Measurements from ENCODE around the gene FKBP8.
"Not testable (repeated sequence)": the region's sequence is repeated elsewhere in the genome, so short reads cannot be mapped to it uniquely, and the experiment has no call there.

FKBP8 gene

GRCh38 chr19:18522862-18523440, 20.4 kb downstream of the FKBP8 start:
- DNase-seq (ENCODE audit: low spot score in 2 of 2); in situ Hi-C loops (cut with MboI; ENCODE audit: low sequenced_read_pairs); H3K27me3 ChIP-seq (ENCODE audit: low read depth); H3K4me1 ChIP-seq; H3K36me3 ChIP-seq (replicated peaks); H3K9me3 ChIP-seq: not testable (repeated sequence)
- H3K4me3 ChIP-seq = peak overlapping the region; percentile 98

- peak; percentile 99 to 100 for DNase-seq (ENCODE audit: low spot score in 2 of 2)
- no peaks in the 10 kb centered on the region for H3K27me3 ChIP-seq (ENCODE audit: low read depth)
- H3K9me3 ChIP-seq = no peaks in the 10 kb centered on the region
- H3K4me3 ChIP-seq = peak overlapping the region; percentile 98
- H3K36me3 ChIP-seq (replicated peaks) = peaks cover 4% of the 10 kb centered on the region
- in situ Hi-C loops (cut with MboI; ENCODE audit: low sequenced_read_pairs) = no loop called here
- peaks cover 3% of the 10 kb centered on the region for H3K4me1 ChIP-seq
Measured at GRCh38 chr19:18522124-18522861, 21.1 kb downstream of the FKBP8 start.

GRCh38 chr19:18521692-18522123, 21.7 kb downstream of the FKBP8 start, which contains the start of gene ELL:
TSS of gene ELL (minus strand) at chr19:18522070. CDS start at chr19:18522055, 15 bp downstream.
- Histone ChIP-seq H3K9me3 (no peaks in the 10 kb centered on the region), H3K36me3 (replicated peaks) (peaks cover 4% of the 10 kb centered on the region), H3K4me1 (peaks cover 3% of the 10 kb centered on the region), H3K27me3 (ENCODE audit: low read depth) (no peaks in the 10 kb centered on the region), H3K4me3 (peak within 1 kb of the TSS; percentile 98)
- in situ Hi-C loops (cut with MboI; ENCODE audit: low sequenced_read_pairs) = no loop called here
- no peak for DNase-seq (ENCODE audit: low spot score in 2 of 2)

- H3K9me3 ChIP-seq = no peaks in the 10 kb centered on the region
- peak in 1 of 2 experiments; percentile 43 for DNase-seq (ENCODE audit: low spot score in 2 of 2)
- H3K4me3 ChIP-seq = peak overlapping the region; percentile 98
- H3K27me3 ChIP-seq (ENCODE audit: low read depth) = no peaks in the 10 kb centered on the region
- peaks cover 3% of the 10 kb centered on the region for H3K4me1 ChIP-seq
- H3K36me3 ChIP-seq (replicated peaks) = peaks cover 4% of the 10 kb centered on the region
- in situ Hi-C loops (cut with MboI; ENCODE audit: low sequenced_read_pairs) = no loop called here
Measured at GRCh38 chr19:18520848-18521691, 22.3 kb downstream of the FKBP8 start.

- Histone ChIP-seq H3K36me3 (replicated peaks) (peaks cover 4% of the 10 kb centered on the region), H3K4me1 (peaks cover 3% of the 10 kb centered on the region), H3K9me3 (no peaks in the 10 kb centered on the region), H3K27me3 (ENCODE audit: low read depth) (no peaks in the 10 kb centered on the region), H3K4me3 (peak overlapping the region; percentile 98)
- DNase-seq (ENCODE audit: low spot score in 2 of 2) = peak; percentile 60 to 77
- in situ Hi-C loops (cut with MboI; ENCODE audit: low sequenced_read_pairs) = no loop called here
Measured at GRCh38 chr19:18519962-18520847, 23.2 kb downstream of the FKBP8 start.

- H3K9me3 ChIP-seq = no peaks in the 10 kb centered on the region
- in situ Hi-C loops (cut with MboI; ENCODE audit: low sequenced_read_pairs) = no loop called here
Measured at GRCh38 chr19:18518639-18519038, 24.7 kb downstream of the FKBP8 start.

GRCh38 chr19:18517606-18518005, 25.8 kb downstream of the FKBP8 start:
- Histone ChIP-seq H3K4me1 (peaks cover under 1% of the 10 kb centered on the region), H3K4me3 (no peak overlapping the region), H3K9me3 (no peaks in the 10 kb centered on the region), H3K36me3 (replicated peaks) (peaks cover 4% of the 10 kb centered on the region), H3K27me3 (ENCODE audit: low read depth) (no peaks in the 10 kb centered on the region)
- DNase-seq (ENCODE audit: low spot score in 2 of 2) = no peak
- in situ Hi-C loops (cut with MboI; ENCODE audit: low sequenced_read_pairs) = no loop called here

More at GRCh38 chr19:18518639-18519038, 24.7 kb downstream of the FKBP8 start:
- Histone ChIP-seq H3K4me3 (no peak overlapping the region), H3K4me1 (peaks cover 3% of the 10 kb centered on the region), H3K36me3 (replicated peaks) (peaks cover 4% of the 10 kb centered on the region), H3K27me3 (ENCODE audit: low read depth) (no peaks in the 10 kb centered on the region)
- DNase-seq (ENCODE audit: low spot score in 2 of 2) = no peak

GRCh38 chr19:18515959-18516358, 27.4 kb downstream of the FKBP8 start:
- no peaks in the 10 kb centered on the region for H3K9me3 ChIP-seq
- H3K4me3 ChIP-seq = no peak overlapping the region
- no peaks in the 10 kb centered on the region for H3K36me3 ChIP-seq (replicated peaks)
- no peaks in the 10 kb centered on the region for H3K27me3 ChIP-seq (ENCODE audit: low read depth)
- in situ Hi-C loops (cut with MboI; ENCODE audit: low sequenced_read_pairs) = no loop called here
- no peaks in the 10 kb centered on the region; the same call in 1 of the 2 replicates for H3K4me1 ChIP-seq
- DNase-seq (ENCODE audit: low spot score in 2 of 2) = no peak

- DNase-seq (ENCODE audit: low spot score in 2 of 2) = no peak
- in situ Hi-C loops (cut with MboI; ENCODE audit: low sequenced_read_pairs) = no loop called here
Measured at GRCh38 chr19:18514800-18515682, 28.3 kb downstream of the FKBP8 start.

GRCh38 chr19:18513868-18514267, 29.5 kb downstream of the FKBP8 start:
- no peaks in the 10 kb centered on the region for H3K27me3 ChIP-seq (ENCODE audit: low read depth)
- in situ Hi-C loops (cut with MboI; ENCODE audit: low sequenced_read_pairs) = no loop called here
- no peaks in the 10 kb centered on the region for H3K36me3 ChIP-seq (replicated peaks)
- no peaks in the 10 kb centered on the region for H3K9me3 ChIP-seq
- H3K4me1 ChIP-seq = no peaks in the 10 kb centered on the region
- no peak for DNase-seq (ENCODE audit: low spot score in 2 of 2)
- H3K4me3 ChIP-seq = no peak overlapping the region

More at GRCh38 chr19:18514800-18515682, 28.3 kb downstream of the FKBP8 start:
- Histone ChIP-seq H3K4me3 (no peak overlapping the region), H3K9me3 (no peaks in the 10 kb centered on the region), H3K27me3 (ENCODE audit: low read depth) (no peaks in the 10 kb centered on the region), H3K36me3 (replicated peaks) (no peaks in the 10 kb centered on the region), H3K4me1 (no peaks in the 10 kb centered on the region; the same call in 1 of the 2 replicates)

GRCh38 chr19:18510216-18510615, 33.2 kb downstream of the FKBP8 start:
- H3K9me3 ChIP-seq = no peaks in the 10 kb centered on the region
- DNase-seq (ENCODE audit: low spot score in 2 of 2) = no peak
- H3K27me3 ChIP-seq (ENCODE audit: low read depth) = no peaks in the 10 kb centered on the region
- no peaks in the 10 kb centered on the region for H3K4me1 ChIP-seq
- in situ Hi-C loops (cut with MboI; ENCODE audit: low sequenced_read_pairs) = no loop called here
- no peaks in the 10 kb centered on the region for H3K36me3 ChIP-seq (replicated peaks)
- H3K4me3 ChIP-seq = no peak overlapping the region

- Histone ChIP-seq H3K9me3 (no peaks in the 10 kb centered on the region), H3K4me1 (no peaks in the 10 kb centered on the region), H3K27me3 (ENCODE audit: low read depth) (no peaks in the 10 kb centered on the region), H3K36me3 (replicated peaks) (no peaks in the 10 kb centered on the region), H3K4me3 (no peak overlapping the region)
- DNase-seq (ENCODE audit: low spot score in 2 of 2) = no peak
- in situ Hi-C loops (cut with MboI; ENCODE audit: low sequenced_read_pairs) = no loop called here
Measured at GRCh38 chr19:18508585-18508984, 34.8 kb downstream of the FKBP8 start.

Data from HAP-1 (cell line).